ENCODE data around the gene CEP95.
"Not testable (repeated sequence)": the region's sequence is repeated elsewhere in the genome, so short reads cannot be mapped to it uniquely, and the experiment has no call there.

The CEP95 gene

GRCh38 chr17:64573214-64573613 lies 66.4 kb downstream of the CEP95 start:
- in situ Hi-C loops (cut with HindIII; ENCODE audit: low sequenced_read_pairs) = no loop called here
- no peak for TF ChIP-seq CTCF (IDR thresholded peaks at IDR 0.05; ENCODE audit: low read depth, low read length, missing control alignments)
- no peak for DNase-seq (ENCODE audit: low read depth)
- H3K4me3 ChIP-seq (ENCODE audit: low read depth, low read length) = no peak overlapping the region

- no peak for TF ChIP-seq CTCF (IDR thresholded peaks at IDR 0.05; ENCODE audit: low read depth, low read length, missing control alignments)
- in situ Hi-C loops (cut with HindIII; ENCODE audit: low sequenced_read_pairs) = no loop called here
- no peak for DNase-seq (ENCODE audit: low read depth)
- no peak overlapping the region for H3K4me3 ChIP-seq (ENCODE audit: low read depth, low read length)
Measured at GRCh38 chr17:64574646-64575045, 67.9 kb downstream of the CEP95 start.

- no peak for DNase-seq (ENCODE audit: low read depth)
- in situ Hi-C loops (cut with HindIII; ENCODE audit: low sequenced_read_pairs) = no loop called here
- no peak for TF ChIP-seq CTCF (IDR thresholded peaks at IDR 0.05; ENCODE audit: low read depth, low read length, missing control alignments)
- no peak overlapping the region for H3K4me3 ChIP-seq (ENCODE audit: low read depth, low read length)
Measured at GRCh38 chr17:64575431-64575830, 68.7 kb downstream of the CEP95 start.

- in situ Hi-C loops (cut with HindIII; ENCODE audit: low sequenced_read_pairs); DNase-seq (ENCODE audit: low read depth); H3K4me3 ChIP-seq (ENCODE audit: low read depth, low read length): not testable (repeated sequence)
Measured at GRCh38 chr17:64577025-64577424, 70.2 kb downstream of the CEP95 start.

GRCh38 chr17:64579917-64580316 lies 73.1 kb downstream of the CEP95 start:
- no peak for DNase-seq (ENCODE audit: low read depth)
- TF ChIP-seq CTCF (IDR thresholded peaks at IDR 0.05; ENCODE audit: low read depth, low read length, missing control alignments) = no peak
- in situ Hi-C loops (cut with HindIII; ENCODE audit: low sequenced_read_pairs) = no loop called here
- no peak overlapping the region for H3K4me3 ChIP-seq (ENCODE audit: low read depth, low read length)

GRCh38 chr17:64580384-64581315 lies 73.9 kb downstream of the CEP95 start:
- DNase-seq (ENCODE audit: low read depth) = no peak
- no peak overlapping the region for H3K4me3 ChIP-seq (ENCODE audit: low read depth, low read length)
- TF ChIP-seq CTCF (IDR thresholded peaks at IDR 0.05; ENCODE audit: low read depth, low read length, missing control alignments) = no peak
- in situ Hi-C loops (cut with HindIII; ENCODE audit: low sequenced_read_pairs) = no loop called here

GRCh38 chr17:64583038-64583437 lies 76.3 kb downstream of the CEP95 start:
- no peak overlapping the region for H3K4me3 ChIP-seq (ENCODE audit: low read depth, low read length)
- TF ChIP-seq CTCF (IDR thresholded peaks at IDR 0.05; ENCODE audit: low read depth, low read length, missing control alignments) = no peak
- in situ Hi-C loops (cut with HindIII; ENCODE audit: low sequenced_read_pairs) = no loop called here
- no peak for DNase-seq (ENCODE audit: low read depth)
